Measurements from ENCODE around the gene UNKL.

DNA sequence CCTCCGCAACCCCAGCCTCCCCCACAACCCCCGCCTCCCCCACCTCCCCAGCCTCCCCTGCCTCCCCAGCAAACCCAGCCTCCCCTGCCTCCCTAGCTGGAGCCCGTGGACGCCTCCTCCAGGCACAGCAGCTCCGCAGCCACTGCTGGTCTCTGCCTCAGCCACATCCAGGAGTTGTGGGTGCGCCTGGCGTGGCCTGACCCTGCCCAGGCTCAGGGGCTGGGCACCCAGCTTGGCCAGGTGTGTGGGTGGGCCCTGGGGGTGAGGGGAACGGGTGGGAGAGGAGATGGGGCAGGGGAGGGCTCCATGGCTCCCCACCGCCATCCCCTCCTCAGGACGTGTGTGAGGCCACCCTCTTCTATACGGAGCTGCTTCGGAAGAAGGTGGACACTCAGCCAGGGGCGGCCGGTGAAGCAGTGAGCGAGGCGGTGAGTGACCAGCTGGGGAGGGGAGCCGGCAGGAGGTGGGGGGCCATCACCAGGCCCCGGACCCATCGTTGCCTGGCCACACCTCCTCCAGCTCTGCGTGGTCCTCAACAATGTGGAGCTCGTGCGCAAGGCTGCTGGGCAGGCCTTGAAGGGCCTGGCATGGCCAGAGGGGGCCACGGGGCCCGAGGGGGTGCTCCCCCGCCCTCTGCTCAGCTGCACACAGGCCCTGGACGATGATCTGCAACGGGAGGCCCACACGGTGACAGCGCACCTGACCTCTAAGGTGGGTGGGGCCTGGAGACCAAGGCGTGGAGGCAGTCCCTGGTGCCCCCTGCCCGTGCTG, 68.7 kb downstream of the UNKL start:
- TF ChIP-seq POLR2AphosphoS5 (IDR thresholded peaks at IDR 0.05) (no peak), CTCF (IDR thresholded peaks at IDR 0.05) (no peak)
